CD4-positive, alpha-beta T cell treated with Interleukin-21 for 1 hour (primary cell): ENCODE data around the gene VTI1A.

ENCODE experiments used
- DNase-seq: peaks from one replicate; pipeline ENCODE4 v3.0.0-alpha.2; 2020

VTI1A gene

DNA sequence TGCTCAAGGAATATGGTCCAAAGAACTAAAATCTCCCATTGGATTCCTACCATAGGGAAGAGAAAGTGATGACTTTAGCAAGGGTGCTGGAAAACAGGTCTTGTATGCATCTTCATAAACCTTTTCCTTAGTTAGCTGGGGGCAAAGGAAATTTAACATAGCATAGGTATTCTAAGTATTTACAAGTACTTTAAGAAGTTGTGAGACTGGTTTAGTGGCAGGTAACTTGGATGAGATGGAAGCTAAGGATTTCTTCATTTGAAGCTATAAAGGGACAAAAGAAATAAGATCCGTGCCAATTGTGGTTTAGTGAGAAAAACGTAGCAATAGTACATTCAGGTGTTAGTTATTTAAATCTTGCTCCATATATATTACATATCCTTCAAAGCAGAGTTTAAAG lies 319.6 kb downstream of the VTI1A start:
- no peak for DNase-seq

- DNase-seq: no peak
These were observed 320.1 kb downstream of the VTI1A start for GRCh38 chr10:112767156-112767555.

GRCh38 chr10:112768121-112768520 lies 321.1 kb downstream of the VTI1A start:
- no peak for DNase-seq

DNA sequence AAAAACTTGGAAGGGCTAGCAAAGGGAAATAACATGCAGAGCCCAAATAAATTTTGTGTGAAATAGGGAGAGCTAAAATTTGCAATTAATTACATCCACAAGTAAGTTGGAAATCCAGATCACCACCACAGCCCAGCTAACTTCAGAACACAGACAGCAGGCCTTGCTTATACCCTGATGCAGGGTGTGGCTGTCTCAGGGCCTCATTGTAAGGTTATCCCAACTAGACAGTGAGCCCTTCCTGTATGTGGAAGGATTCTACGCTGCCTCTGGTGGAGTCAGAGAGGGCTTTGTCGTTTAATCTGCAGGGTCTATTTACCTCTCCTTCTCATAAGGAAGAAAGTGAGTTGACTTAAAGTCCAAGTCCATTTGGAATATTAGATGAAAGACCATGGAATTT lies 322.1 kb downstream of the VTI1A start:
- DNase-seq: no peak

DNA sequence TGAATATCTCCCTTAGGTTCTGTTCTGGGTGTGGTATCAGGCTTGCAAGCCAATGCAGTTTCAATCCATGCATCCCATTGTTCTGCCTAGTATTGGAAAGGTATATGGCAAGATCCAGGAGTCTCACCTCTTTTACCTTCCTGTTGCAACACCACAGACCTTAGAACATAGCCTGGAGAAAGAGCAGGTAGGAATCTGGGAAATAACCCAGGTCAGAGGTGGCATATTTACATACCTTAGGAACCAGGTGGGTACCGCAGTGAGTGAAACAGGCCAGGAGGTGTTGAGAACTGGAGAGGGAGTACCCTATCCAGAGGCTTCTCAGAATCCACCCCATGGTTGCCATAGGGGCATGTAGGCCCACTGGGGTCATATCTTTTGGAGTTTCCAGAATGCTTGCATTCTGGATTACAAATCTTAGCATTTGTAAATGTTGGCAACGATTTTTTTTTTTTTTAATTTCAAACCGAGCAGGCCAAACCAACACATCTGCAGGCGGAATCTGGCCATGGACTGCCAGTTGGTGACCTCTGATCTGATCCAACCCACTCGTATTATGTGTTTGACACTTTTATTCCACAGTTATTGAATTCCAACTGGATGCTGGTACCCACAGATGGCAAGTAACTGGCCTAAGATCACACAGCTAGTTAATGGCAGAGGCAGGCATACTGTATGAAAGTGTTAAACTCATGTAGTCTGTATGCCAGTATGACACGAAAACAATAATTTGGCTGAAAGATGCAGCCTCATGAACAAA lies 322.8 kb downstream of the VTI1A start:
- DNase-seq: no peak

GRCh38 chr10:112771733-112772132 lies 324.7 kb downstream of the VTI1A start:
- DNase-seq: no peak

DNA sequence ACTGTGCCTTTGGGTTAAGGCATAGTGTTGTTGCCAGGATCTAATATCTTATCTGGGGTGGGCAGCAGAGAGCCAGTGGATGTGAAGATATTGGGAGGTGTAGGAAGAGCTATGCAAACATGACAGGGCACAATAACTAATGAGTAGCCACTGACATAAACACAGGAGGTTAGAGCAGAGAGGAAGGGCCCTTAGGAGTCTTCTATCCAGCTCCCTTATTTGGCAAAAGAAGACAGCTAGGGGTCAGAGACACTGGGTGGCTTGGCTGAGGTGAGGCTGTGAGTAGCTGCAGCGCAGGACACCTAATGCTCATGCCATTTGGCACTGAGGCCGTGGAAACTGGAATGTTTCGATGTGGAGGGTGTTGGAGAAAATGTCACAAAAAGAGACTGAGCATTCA lies 326.8 kb downstream of the VTI1A start:
- no peak for DNase-seq

DNA sequence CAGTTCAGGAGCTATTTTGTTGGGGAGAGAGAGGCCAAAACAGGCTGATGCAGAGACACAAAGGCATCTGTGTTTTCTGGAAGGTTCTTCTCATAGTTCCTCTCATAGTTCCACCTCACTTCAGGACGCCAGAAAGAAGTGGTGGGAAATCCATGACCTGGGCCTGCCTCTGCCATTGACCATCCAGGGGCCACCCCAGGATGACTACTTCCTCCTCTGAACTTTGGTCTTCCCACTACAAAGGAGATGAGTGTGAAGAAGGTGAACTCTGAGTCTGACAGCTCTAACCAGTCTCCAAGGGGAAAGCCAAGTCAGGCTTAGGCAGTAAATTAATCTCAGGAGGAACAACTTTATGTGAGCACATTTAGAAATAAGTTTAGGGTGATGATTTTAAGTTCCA lies 327.2 kb downstream of the VTI1A start:
- no peak for DNase-seq

DNA sequence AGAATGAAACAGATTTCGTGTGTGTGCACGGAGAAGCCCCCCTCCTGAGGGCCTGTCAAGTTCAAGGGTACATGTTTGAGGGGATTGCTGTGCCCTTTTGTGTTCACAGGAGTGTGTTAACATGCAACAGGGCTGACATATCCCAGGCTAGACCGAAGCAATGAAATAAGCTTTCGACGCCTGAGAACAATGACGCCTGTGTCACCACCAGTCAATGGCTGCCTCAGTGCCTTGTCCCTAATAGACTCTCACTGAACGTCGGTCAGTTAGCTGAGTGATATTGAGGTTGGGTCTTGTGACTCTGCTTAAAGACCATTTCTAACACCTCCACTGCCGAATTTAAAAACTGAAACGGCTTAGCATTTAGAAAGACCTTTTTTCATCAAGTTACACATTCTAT lies 327.8 kb downstream of the VTI1A start:
- DNase-seq: no peak

GRCh38 chr10:112775381-112775780 lies 328.4 kb downstream of the VTI1A start:
- no peak for DNase-seq

GRCh38 chr10:112775892-112776674 lies 329.1 kb downstream of the VTI1A start:
- DNase-seq: no peak

GRCh38 chr10:112778579-112778978 lies 331.6 kb downstream of the VTI1A start:
- DNase-seq: no peak

DNA sequence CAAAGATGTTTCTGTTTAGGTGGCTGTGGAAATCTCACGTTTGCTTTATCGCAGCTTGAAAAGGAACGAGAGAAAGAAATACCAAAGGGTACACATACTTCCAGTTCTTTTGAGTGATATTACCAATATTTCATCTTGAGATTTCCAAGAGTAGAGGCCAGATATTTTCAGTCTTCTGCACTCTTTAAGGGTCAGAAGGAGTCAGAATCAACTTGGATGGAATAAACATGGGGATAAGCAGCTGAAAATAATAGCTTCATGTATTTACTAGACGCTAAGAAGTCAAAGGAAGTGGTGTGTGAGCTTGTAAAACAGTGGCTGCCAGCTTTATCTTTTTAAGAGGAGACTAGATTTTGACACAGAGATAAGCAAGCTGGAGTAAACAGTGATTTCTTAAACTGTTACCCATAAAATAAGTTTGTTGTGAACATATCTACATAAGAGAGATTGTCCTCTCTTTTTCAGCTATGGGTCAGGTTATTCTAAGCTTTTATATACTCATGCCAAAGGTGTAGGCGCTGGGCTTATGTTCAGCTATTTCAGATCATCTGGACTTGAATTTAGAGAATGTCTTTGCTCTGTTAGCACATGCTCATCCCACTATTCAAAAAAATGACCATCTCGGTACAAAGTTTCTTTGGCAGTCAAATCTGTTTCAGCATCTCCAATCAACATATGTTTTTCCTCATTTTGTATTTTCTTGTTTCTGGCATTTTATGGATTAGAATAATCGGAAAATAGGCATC lies 332.2 kb downstream of the VTI1A start:
- no peak for DNase-seq

DNA sequence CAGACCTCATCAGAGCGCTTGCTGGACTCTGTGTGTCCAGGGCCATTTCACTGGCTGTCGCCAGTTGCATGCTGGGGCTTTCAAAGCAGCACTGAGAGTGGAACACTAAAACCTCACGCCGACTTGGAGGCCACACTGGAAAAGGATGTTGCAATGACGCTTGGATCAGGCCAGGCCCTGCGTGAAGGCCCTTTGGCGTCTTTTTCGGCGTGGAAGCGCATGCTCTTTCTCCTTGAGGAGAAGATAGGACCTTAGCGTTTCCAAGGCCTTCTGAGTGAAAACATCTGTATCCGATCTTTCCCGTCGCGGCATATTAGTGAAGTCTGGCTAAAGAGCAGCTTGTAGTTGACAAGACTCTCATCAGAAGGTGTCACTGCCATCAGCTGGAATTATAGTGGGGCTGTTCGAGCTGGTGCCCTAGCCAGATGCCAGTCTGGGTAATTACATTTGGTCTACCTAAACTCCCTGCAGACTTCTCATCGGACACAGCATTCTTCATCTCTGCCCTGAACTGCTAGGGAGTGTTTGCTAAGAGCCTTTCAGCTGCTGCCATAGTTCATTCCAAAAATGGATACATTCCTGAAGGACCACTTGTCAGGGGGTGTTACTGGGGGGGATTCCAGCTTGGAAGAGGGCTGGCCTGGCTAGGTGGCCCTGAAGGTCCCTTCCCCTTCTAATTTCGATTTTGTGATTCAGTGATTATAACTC lies 335.3 kb downstream of the VTI1A start:
- no peak for DNase-seq

- no peak for DNase-seq
These were observed 336.5 kb downstream of the VTI1A start for GRCh38 chr10:112783351-112784021.

DNA sequence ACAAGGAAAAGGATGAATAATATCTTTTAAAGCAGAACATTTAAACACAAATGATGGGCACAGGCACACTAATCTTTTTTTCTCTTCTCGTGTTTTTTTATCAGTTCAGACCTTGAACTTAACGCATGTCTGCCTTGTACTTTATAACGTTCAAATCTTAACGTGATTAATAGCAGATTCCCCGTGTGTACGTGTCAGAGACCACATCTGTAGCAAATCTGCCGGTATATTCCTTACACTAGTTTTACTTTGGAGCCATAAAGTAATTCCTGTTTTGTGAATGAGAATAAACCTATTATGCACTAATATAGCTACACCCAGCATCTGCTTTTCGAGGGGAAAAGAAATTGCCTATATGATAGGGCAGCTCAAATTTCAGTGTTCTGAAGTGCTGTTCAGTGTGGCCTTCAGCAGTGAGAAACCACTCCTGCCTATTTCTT lies 337.0 kb downstream of the VTI1A start:
- no peak for DNase-seq

- no peak for DNase-seq
These were observed 338.1 kb downstream of the VTI1A start for GRCh38 chr10:112785089-112785488.

DNA sequence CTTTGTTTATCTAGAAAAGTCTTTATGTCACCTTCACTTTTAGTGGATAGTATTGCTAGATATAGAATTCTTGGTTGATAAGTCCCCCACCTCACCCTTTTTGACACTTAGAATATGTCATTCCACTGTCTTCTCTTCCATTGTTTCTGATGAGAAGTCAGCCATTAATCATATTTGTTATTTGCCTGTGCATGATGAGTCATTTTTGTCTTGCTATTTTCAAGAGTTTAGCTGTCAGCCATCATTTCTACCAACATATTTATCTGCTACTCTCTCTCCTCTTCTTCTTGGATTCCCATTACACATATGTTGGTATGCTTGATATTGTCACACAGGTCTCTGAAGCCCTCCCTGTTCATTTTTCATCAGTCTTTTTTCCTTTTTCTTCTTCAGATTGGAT lies 342.2 kb downstream of the VTI1A start:
- no peak for DNase-seq

DNA sequence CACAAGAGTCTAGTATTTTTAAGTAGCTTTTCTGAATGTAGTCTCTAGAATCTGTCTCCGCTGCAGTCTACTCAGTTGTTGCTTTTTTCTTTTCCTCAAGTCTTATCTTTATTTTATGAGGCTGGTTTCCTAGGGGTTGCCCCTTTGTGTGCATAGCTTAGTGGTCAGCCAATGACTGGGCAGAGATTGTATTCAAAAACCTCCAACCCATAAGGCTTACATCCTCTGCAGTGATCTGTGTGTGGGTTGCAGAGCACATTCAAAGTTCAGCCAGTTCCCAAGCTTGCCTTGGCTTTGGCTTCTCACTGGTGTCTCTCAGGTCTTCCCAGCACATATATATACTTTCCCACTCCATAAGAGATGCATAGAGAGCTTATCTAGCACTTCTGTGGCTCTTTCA lies 343.0 kb downstream of the VTI1A start:
- no peak for DNase-seq

DNA sequence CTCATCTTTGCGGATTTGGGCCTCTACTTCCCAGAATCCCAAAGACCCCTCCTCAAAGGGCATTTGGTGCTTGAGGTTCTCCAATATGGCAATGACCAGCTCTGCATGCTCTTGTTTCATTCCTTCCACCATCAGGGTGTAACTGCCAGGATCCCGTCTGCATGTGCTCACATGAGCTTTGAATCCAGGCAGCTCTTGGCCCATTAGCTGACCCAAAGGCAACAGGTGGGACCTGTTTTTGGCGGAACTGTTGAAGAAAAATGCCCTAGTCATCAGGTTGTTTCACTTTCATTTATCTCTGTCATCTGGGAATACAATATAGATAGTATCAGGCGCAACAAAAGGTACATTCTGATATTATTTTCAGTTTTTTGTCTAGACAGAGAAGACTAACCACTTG lies 343.9 kb downstream of the VTI1A start:
- no peak for DNase-seq

DNA sequence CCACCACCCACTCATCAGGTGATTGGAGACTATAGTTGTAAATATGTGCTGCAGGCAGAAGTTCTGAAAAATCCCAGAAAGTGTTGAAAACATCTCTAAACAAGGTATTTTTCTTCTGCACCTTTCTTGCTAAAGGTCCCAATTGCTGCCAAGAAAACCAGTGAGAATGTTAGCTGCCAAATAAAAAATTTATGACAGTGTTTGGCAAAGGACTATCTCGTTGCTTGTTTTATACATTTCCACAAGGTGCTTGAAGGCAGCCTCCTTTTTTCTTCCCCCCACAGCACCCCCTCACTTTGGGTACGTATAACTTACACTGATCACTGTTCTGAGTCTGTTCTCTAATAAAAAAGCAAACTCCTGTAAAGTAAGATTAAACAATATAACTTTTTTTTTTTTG lies 344.4 kb downstream of the VTI1A start:
- DNase-seq: no peak

GRCh38 chr10:112792487-112793201 lies 345.6 kb downstream of the VTI1A start:
- no peak for DNase-seq
